SK-N-DZ (cell line): ENCODE data around the gene RBM26. TPM values are rescaled to one million over a fixed set of nuclear protein-coding genes. Genes with fewer than 3 reads are reported as not detected.

Experiments used
- DNase-seq: peaks from one replicate; pipeline ENCODE4 v3.0.0-alpha.2; 2015; ENCODE audit warnings: low spot score
- polyA plus RNA-seq, 2 experiments: library from polyadenylated mRNA; depleted of rRNA; stranded (reverse); fragments of >200 nt; gene quantifications; 2 replicates each; pipeline ENCODE4 v1.2.3, GENCODE V29; 2014

The RBM26 gene
- 40.1 and 52.0 TPM in 2 replicates for polyA plus RNA-seq (2014; cell fraction: cytosol; rRNA removed)
- 96.3 and 128 TPM in 2 replicates for polyA plus RNA-seq (2014; cell fraction: nucleus; rRNA removed)

GRCh38 chr13:79405831-79406596 is at the start of gene RBM26:
Gene RBM26 (minus strand): TSS chr13:79406255. CDS start chr13:79405774, 481 bp downstream.
- peak; percentile 97 for DNase-seq

- DNase-seq, result no peak
Measured at GRCh38 chr13:79455331-79455730, 49.3 kb upstream of the RBM26 start.

- DNase-seq, result no peak
Measured at GRCh38 chr13:79452239-79452913, 46.3 kb upstream of the RBM26 start.

- DNase-seq, result no peak
Measured at GRCh38 chr13:79451500-79451962, 45.5 kb upstream of the RBM26 start.

GRCh38 chr13:79450110-79450509 is 44.1 kb upstream of the RBM26 start:
- no peak for DNase-seq

GRCh38 chr13:79448413-79448812 is 42.4 kb upstream of the RBM26 start:
- DNase-seq, result no peak

GRCh38 chr13:79447741-79448140 is 41.7 kb upstream of the RBM26 start:
- no peak for DNase-seq

GRCh38 chr13:79447141-79447540 is 41.1 kb upstream of the RBM26 start:
- no peak for DNase-seq

GRCh38 chr13:79445968-79446645 is 40.1 kb upstream of the RBM26 start:
- DNase-seq, result no peak

- no peak for DNase-seq
Measured at GRCh38 chr13:79442706-79443105, 36.7 kb upstream of the RBM26 start.

GRCh38 chr13:79442221-79442620 is 36.2 kb upstream of the RBM26 start:
- no peak for DNase-seq

- no peak for DNase-seq
Measured at GRCh38 chr13:79440958-79441528, 35.0 kb upstream of the RBM26 start.

GRCh38 chr13:79439275-79439674 is 33.2 kb upstream of the RBM26 start:
- no peak for DNase-seq

- no peak for DNase-seq
Measured at GRCh38 chr13:79435561-79435990, 29.5 kb upstream of the RBM26 start.

- DNase-seq, result no peak
Measured at GRCh38 chr13:79434556-79434955, 28.5 kb upstream of the RBM26 start.

- no peak for DNase-seq
Measured at GRCh38 chr13:79432992-79433391, 26.9 kb upstream of the RBM26 start.

GRCh38 chr13:79432086-79432485 is 26.0 kb upstream of the RBM26 start:
- no peak for DNase-seq

GRCh38 chr13:79429309-79429708 is 23.3 kb upstream of the RBM26 start:
- no peak for DNase-seq

GRCh38 chr13:79427883-79428282 is 21.8 kb upstream of the RBM26 start:
- DNase-seq, result no peak

GRCh38 chr13:79427265-79427664 is 21.2 kb upstream of the RBM26 start:
- DNase-seq, result no peak

GRCh38 chr13:79423801-79424642 is 18.0 kb upstream of the RBM26 start:
- DNase-seq, result peak; percentile 49
